HCT116 (cell line): Measurements from ENCODE around the gene CETP. TPM values are rescaled to one million over a fixed set of nuclear protein-coding genes. Genes with fewer than 3 reads are reported as not detected.
"Not testable (repeated sequence)": the region's sequence is repeated elsewhere in the genome, so short reads cannot be mapped to it uniquely, and the experiment has no call there.

Source experiments
- ATAC-seq: fragments of 200-7000 bp; cut with Tn5 transposase; 2 replicates; pipeline ENCODE4 v1.9.1; 2020; ENCODE audit warnings: mild to moderate bottlenecking, moderate library complexity
- BruUV-seq: library from RNA; stranded (reverse); fragments of 400-500 nt; replicated peaks from 2 replicates; lab custom pipeline; 2021; lab: Mats Ljungman, UMichigan
- CTCF ChIA-PET: fragments of 300-600 bp; sonication (Branson Sonifier 250); formaldehyde crosslinking; loops from one replicate; lab custom pipeline; 2021; ENCODE audit warnings: antibody characterized with exemption; lab: Charles Lee
- POLR2A ChIA-PET: fragments of 300-600, 350-600 bp; sonication (Branson Sonifier 250); formaldehyde crosslinking; loops from one replicate; lab custom pipeline; 2021; ENCODE audit warnings: antibody characterized with exemption; lab: Charles Lee
- RAD21 ChIA-PET, 2 experiments: fragments of 300-600 bp; sonication (Branson Sonifier 250); formaldehyde crosslinking; loops; one replicate each; lab custom pipeline; 2023; ENCODE audit warnings: low total read pairs in 2 of 2; ENCODE audit not compliant: uncharacterized antibody in 2 of 2, unreplicated experiment in 2 of 2, low non-redundant PET in 1 of 2; lab: Charles Lee
- DNase-seq: peaks from one replicate; pipeline ENCODE4 v3.0.0-alpha.2; 2010; ENCODE audit warnings: low read depth, low spot score
- H2AFZ ChIP-seq: fragments of 200-600 bp; shearing (Covaris generic), sonication (generic); 2 replicates; pipeline ENCODE4 v1.6.1; 2017; ENCODE audit warnings: low read depth, mixed run types, mixed read lengths, antibody characterized with exemption, low read length; ENCODE audit not compliant: poor library complexity, severe bottlenecking
- H3K27ac ChIP-seq: 2 replicates; pipeline ENCODE4 v1.5.1; 2012; ENCODE audit warnings: low read depth, low read length
- H3K27me3 ChIP-seq: fragments of 200-600 bp; sonication (generic); 2 replicates; pipeline ENCODE4 v1.6.1; 2016; ENCODE audit warnings: mixed run types, low read length, mixed read lengths; ENCODE audit not compliant: insufficient read depth
- H3K36me3 ChIP-seq, 2 experiments: fragments of 200-500 bp in 1 of 2; fragments of 200-600 bp in 1 of 2; sonication (Bioruptor generic) in 1 of 2; sonication (generic) in 1 of 2; 2 replicates each; pipeline versions ENCODE4 v1.5.1 to v1.6.1; 2014 to 2016; ENCODE audit warnings: low read length in 2 of 2, inconsistent platforms in 1 of 2, mixed read lengths in 1 of 2, mixed run types in 1 of 2; ENCODE audit not compliant: insufficient read depth in 2 of 2, control insufficient read depth in 1 of 2
- H3K4me1 ChIP-seq, 2 experiments: fragments of 200-600 bp in 1 of 2; sonication (generic) in 1 of 2; 2 replicates each; pipeline versions ENCODE4 v1.5.1 to v1.6.1; 2012 to 2017; ENCODE audit warnings: low read length in 2 of 2, inconsistent platforms in 1 of 2, mild to moderate bottlenecking in 1 of 2, mixed read lengths in 1 of 2, mixed run types in 1 of 2, moderate library complexity in 1 of 2; ENCODE audit not compliant: insufficient read depth in 2 of 2, control insufficient read depth in 1 of 2
- H3K4me2 ChIP-seq: fragments of 200-600 bp; sonication (generic); 2 replicates; pipeline ENCODE4 v1.6.1; 2017; ENCODE audit warnings: mixed run types, low read length, mixed read lengths
- H3K4me3 ChIP-seq, 2 experiments: fragments of 200-600 bp in 1 of 2; sonication (generic) in 1 of 2; replicated peaks in 1 of 2; 2 replicates each; pipeline ENCODE4 v1.5.1; 2011 to 2016; ENCODE audit warnings: low read length in 2 of 2, control low read depth in 1 of 2, low read depth in 1 of 2, mild to moderate bottlenecking in 1 of 2, mixed read lengths in 1 of 2, mixed run types in 1 of 2
- H3K79me2 ChIP-seq: fragments of 200-600 bp; sonication (generic); 2 replicates; pipeline ENCODE4 v1.6.1; 2017; ENCODE audit warnings: mild to moderate bottlenecking, mixed run types, low read length, moderate library complexity, mixed read lengths; ENCODE audit not compliant: insufficient read depth
- H3K9ac ChIP-seq: fragments of 200-600 bp; sonication (generic); 2 replicates; pipeline ENCODE4 v1.6.1; 2016; ENCODE audit warnings: low read length, mixed read lengths
- H3K9me2 ChIP-seq: fragments of 200-600 bp; sonication (generic), shearing (Covaris generic); 2 replicates; pipeline ENCODE4 v1.6.1; 2017; ENCODE audit warnings: mixed run types, mild to moderate bottlenecking, moderate library complexity; ENCODE audit not compliant: insufficient read depth
- H3K9me3 ChIP-seq, 2 experiments: fragments of 200-500 bp in 1 of 2; fragments of 200-600 bp in 1 of 2; sonication (Bioruptor generic) in 1 of 2; sonication (generic) in 1 of 2; 2 replicates each; pipeline ENCODE4 v1.6.1; 2014 to 2017; ENCODE audit warnings: low read length in 2 of 2, mixed read lengths in 2 of 2, inconsistent platforms in 1 of 2, low read depth in 1 of 2, mild to moderate bottlenecking in 1 of 2, mixed run types in 1 of 2, moderate library complexity in 1 of 2; ENCODE audit not compliant: control insufficient read depth in 1 of 2, insufficient read depth in 1 of 2
- H4K20me1 ChIP-seq: fragments of 200-600 bp; sonication (generic), shearing (Covaris generic); 2 replicates; pipeline ENCODE4 v1.6.1; 2017; ENCODE audit warnings: mixed run types, mild to moderate bottlenecking, moderate library complexity; ENCODE audit not compliant: insufficient read depth
- CEBPB ChIP-seq: IDR thresholded peaks from 2 replicates; pipeline ENCODE4 v1.6.1; 2012; ENCODE audit warnings: low read depth
- EGR1 ChIP-seq: IDR thresholded peaks from 2 replicates; pipeline ENCODE4 v1.6.1; 2012; ENCODE audit warnings: low read depth
- ELF1 ChIP-seq: IDR thresholded peaks from 2 replicates; pipeline ENCODE4 v1.6.1; 2012; ENCODE audit warnings: low read depth, borderline replicate concordance
- MAX ChIP-seq: IDR thresholded peaks from 2 replicates; pipeline ENCODE4 v1.6.1; 2012
- POLR2A ChIP-seq: IDR thresholded peaks from 2 replicates; pipeline ENCODE4 v1.7.0; 2011; ENCODE audit warnings: borderline replicate concordance; ENCODE audit not compliant: insufficient read depth, insufficient read length; ENCODE audit errors: extremely low read depth
- intact Hi-C: fragments of 100-400 bp; cut with micrococcal nuclease; formaldehyde crosslinking; loops from 2 replicates; pipeline ENCODE4 v1.10.0; 2022
- total RNA-seq: library from RNA; stranded (reverse); gene quantifications from one replicate; pipeline ENCODE4 v1.2.1, GENCODE V29; 2021; ENCODE audit not compliant: unreplicated experiment

CETP gene
- total RNA-seq, 1 experiment from 2014 or later: not detected

- Histone ChIP-seq H3K27ac (no peak overlapping the region), H3K9ac (no peak overlapping the region)
Measured at GRCh38 chr16:57004387-57005250, 42.9 kb downstream of the CETP start.

GRCh38 chr16:57005597-57005996 is 43.8 kb downstream of the CETP start:
- ATAC-seq, H3K9me2 ChIP-seq, H3K4me2 ChIP-seq, BruUV-seq, RAD21 ChIA-PET, CTCF ChIA-PET, DNase-seq, H3K9ac ChIP-seq, intact Hi-C loops, H2AFZ ChIP-seq, H3K79me2 ChIP-seq, H3K4me1 ChIP-seq, H3K4me3 ChIP-seq, H3K27me3 ChIP-seq, H3K9me3 ChIP-seq, H3K36me3 ChIP-seq, POLR2A ChIA-PET, H4K20me1 ChIP-seq, H3K27ac ChIP-seq: not testable (repeated sequence)

More at GRCh38 chr16:57004387-57005250, 42.9 kb downstream of the CETP start:
- Histone ChIP-seq H3K79me2 (no peaks in the 10 kb centered on the region), H3K36me3 (no peaks in the 10 kb centered on the region), H3K9me2 (no peaks in the 10 kb centered on the region), H2AFZ (no peak overlapping the region), H4K20me1 (no peaks in the 10 kb centered on the region), H3K27me3 (no peaks in the 10 kb centered on the region), H3K9me3 (no peaks in the 10 kb centered on the region), H3K4me1 (peaks cover 0 to 16% of the 10 kb centered on the region in 2 experiments; a peak in 3 of 4 replicates), H3K4me2 (no peak overlapping the region), H3K4me3 (no peak overlapping the region)
- DNase-seq (no peak), ATAC-seq (no peak)
- intact Hi-C loops: no loop called here
- ChIA-PET POLR2A (no interaction called here), CTCF (no interaction called here), RAD21 (no interaction called here)
- BruUV-seq: no TSS peak
- TF ChIP-seq MAX (no peak), POLR2A (no peak), EGR1 (no peak), ELF1 (no peak), CEBPB (no peak)
